ENCODE data around the gene TMEM229B.

Gene TMEM229B

DNA sequence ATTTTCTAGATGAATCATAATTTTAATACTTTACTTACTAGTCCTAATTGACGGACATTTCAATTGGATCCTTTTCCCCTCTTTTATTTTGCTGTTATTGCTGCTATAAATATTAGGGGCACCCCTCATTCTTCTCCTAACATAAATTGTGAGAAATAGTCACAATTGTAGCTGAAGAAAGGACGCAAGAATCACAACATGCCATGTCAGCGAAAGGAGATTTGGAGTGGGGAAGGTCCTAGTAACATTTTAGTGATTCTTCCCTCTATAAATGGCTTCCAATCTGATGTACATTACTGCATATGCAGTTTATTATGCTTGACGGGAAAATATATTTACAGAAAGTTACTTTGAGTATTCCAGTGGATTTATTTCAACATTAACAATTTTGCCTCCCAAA, 36.9 kb upstream of the TMEM229B start:
- no peak for DNase-seq (ENCODE audit: low read depth in 1 of 2, low spot score in 1 of 2)
- in situ Hi-C loops (cut with HindIII; ENCODE audit: low pct_unique_long_range_greater_than_20kb, low sequenced_read_pairs): no loop called here
- TF ChIP-seq JUND (IDR thresholded peaks at IDR 0.05; ENCODE audit: low read depth): no peak

DNA sequence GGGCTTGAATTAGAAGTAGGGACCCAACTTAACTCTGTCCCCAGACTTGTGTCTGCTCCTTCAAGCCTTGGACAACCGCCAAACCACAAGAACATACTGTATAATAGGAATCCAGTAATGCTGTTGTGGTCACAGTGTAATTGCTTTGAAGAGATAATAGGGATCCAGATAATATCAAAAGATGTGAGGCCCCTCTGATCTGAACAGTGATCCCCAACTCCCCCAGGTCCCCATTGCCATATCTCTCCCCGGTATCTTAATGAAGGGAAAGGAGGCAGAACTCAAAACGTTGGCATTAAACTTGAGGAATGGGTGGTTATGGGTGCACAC, 36.1 kb upstream of the TMEM229B start:
- no peak for DNase-seq (ENCODE audit: low read depth in 1 of 2, low spot score in 1 of 2)
- in situ Hi-C loops (cut with HindIII; ENCODE audit: low pct_unique_long_range_greater_than_20kb, low sequenced_read_pairs): no loop called here
- no peak for TF ChIP-seq JUND (IDR thresholded peaks at IDR 0.05; ENCODE audit: low read depth)

DNA sequence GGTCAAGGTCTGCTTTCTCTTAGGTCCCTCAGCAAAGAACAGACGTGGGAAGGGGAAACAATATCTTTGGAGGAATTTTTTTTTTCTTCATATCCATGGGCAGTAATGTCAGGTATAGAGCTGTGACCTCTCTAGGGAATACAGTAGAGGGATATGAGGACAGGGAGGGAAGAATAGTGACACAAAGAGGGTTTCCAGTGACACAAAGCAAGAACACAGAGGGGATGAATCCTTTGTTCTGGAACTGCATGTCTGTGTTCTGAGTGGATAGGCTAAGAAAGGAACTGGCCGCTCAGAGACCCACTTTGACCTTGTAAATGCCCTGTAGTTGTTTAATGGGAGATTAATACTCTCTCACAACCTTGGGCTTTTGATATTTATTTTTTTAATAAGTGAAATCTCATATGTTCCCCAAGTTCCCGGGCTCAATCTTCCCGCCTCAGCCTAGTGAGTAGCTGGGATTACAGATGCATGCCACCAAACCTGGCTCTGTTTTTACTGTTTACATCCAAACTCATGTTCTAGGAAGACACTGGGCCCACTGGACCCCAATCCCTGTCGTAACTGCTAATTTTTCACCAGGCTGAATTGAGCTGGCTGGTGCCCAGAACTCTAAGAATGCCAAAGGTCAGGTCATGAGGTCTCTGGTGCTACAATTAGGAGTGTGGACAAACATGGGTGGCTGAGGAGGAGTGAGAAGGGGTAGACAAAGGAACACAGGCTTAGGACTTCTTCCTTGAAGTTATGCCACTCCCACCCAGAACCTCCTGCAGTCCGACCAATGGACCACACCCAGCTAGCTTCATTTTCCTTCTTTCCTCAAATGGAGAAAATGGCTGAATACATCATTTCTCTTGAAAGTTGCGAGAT, 35.5 kb upstream of the TMEM229B start:
- in situ Hi-C loops (cut with HindIII; ENCODE audit: low pct_unique_long_range_greater_than_20kb, low sequenced_read_pairs): no loop called here
- DNase-seq (ENCODE audit: low read depth in 1 of 2, low spot score in 1 of 2): no peak
- no peak for TF ChIP-seq JUND (IDR thresholded peaks at IDR 0.05; ENCODE audit: low read depth)

DNA sequence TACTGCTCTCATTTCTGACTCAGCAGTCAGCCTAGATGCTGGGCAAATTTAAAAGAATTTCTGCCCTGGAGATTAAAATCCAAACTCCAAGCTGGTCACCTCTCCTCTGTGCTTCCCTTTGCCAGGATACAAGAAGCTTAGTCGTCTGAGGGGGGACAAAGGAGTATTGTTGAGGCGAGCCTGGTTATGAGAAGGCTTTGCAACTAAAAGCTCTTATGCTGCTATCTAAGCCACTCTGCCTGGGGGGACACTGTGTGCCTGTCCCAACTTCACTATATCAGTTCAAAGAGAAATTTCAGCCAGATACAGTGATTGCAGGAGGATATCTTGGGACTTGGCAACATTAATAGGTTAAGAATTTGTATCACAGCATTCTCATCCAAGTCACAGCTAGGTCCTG, 33.7 kb upstream of the TMEM229B start:
- no peak for DNase-seq (ENCODE audit: low read depth in 1 of 2, low spot score in 1 of 2)
- TF ChIP-seq JUND (IDR thresholded peaks at IDR 0.05; ENCODE audit: low read depth): no peak
- in situ Hi-C loops (cut with HindIII; ENCODE audit: low pct_unique_long_range_greater_than_20kb, low sequenced_read_pairs): no loop called here

DNA sequence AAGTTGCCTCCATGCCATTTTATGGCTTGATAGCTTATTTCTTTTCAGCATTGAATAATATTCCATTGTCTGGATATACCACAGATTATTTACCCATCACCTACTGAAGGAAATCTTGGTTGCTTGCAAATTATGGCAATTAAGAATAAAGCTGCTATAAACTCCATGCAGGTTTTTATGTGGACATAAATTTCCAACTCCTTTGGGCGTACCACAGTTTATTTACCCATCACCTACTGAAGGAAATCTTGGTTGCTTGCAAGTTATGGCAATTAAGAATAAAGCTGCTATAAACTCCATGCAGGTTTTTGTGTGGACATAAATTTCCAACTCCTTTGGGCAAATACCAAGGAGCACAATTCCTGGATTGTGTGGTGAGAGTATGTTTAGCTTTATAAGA, 32.0 kb upstream of the TMEM229B start:
- no peak for TF ChIP-seq JUND (IDR thresholded peaks at IDR 0.05; ENCODE audit: low read depth)
- no peak for DNase-seq (ENCODE audit: low read depth in 1 of 2, low spot score in 1 of 2)
- in situ Hi-C loops (cut with HindIII; ENCODE audit: low pct_unique_long_range_greater_than_20kb, low sequenced_read_pairs): no loop called here

DNA sequence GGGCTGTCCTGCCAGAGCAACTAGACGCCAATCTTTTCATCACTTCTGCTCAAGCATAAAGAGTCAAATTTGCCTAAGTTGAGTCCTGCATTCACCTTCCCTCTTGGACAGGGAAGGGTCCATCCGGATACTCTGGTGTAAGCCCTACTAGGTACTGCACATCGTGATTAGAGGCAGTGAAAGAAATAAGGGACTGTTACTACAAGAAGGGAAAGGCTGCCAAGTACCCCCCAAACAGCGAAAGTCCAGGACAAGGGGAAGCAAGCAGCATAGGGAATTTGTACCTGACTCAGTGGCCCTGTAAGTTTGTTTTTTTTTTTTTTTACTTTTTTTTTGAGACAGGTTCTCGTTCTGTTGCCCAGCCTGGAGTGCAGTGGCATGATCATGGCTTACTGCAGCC, 30.9 kb upstream of the TMEM229B start:
- no peak for TF ChIP-seq JUND (IDR thresholded peaks at IDR 0.05; ENCODE audit: low read depth)
- in situ Hi-C loops (cut with HindIII; ENCODE audit: low pct_unique_long_range_greater_than_20kb, low sequenced_read_pairs): no loop called here
- no peak for DNase-seq (ENCODE audit: low read depth in 1 of 2, low spot score in 1 of 2)

DNA sequence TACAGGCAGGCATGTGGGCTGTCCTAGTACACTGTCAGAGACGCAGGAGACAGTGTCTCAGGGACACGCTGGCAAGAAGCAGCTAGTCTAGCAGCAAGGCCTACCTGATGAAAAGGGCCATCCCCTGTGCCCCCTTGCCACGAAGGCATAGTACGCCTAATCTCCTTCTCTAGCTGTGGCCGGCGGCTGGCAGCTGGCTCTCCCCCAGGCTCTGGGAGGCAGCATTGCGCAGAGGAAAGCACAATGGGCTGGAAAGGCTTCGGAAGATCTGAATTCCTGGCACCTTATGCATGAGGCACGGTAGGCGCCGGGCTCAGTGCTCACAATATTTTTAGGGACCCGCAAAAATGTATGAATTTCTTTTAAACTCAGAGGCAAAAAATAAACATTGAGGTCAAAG, 28.6 kb upstream of the TMEM229B start:
- in situ Hi-C loops (cut with HindIII; ENCODE audit: low pct_unique_long_range_greater_than_20kb, low sequenced_read_pairs): no loop called here
- no peak for TF ChIP-seq JUND (IDR thresholded peaks at IDR 0.05; ENCODE audit: low read depth)
- DNase-seq (ENCODE audit: low read depth in 1 of 2, low spot score in 1 of 2): peak in 1 of 2 experiments; percentile 36

DNA sequence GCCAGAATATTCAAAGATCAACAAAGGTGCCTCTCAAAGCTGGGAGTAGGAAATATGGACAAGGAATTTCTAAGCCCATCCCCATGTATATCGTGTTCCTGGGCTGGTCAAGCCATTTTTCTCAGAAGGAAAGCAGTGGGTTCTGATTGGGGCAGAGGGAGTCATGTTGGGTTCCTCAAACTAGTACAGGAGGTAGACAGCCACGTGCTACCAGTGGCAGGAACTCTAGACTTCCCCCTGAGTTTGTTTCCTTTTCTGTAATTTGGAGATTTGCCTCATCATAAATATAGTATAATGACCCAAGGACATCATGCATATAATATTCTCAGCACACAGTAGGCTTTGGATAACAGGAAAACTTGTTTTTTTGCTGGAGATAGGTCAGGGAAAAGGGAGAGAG, 28.2 kb upstream of the TMEM229B start:
- in situ Hi-C loops (cut with HindIII; ENCODE audit: low pct_unique_long_range_greater_than_20kb, low sequenced_read_pairs): no loop called here
- TF ChIP-seq JUND (IDR thresholded peaks at IDR 0.05; ENCODE audit: low read depth): no peak

DNA sequence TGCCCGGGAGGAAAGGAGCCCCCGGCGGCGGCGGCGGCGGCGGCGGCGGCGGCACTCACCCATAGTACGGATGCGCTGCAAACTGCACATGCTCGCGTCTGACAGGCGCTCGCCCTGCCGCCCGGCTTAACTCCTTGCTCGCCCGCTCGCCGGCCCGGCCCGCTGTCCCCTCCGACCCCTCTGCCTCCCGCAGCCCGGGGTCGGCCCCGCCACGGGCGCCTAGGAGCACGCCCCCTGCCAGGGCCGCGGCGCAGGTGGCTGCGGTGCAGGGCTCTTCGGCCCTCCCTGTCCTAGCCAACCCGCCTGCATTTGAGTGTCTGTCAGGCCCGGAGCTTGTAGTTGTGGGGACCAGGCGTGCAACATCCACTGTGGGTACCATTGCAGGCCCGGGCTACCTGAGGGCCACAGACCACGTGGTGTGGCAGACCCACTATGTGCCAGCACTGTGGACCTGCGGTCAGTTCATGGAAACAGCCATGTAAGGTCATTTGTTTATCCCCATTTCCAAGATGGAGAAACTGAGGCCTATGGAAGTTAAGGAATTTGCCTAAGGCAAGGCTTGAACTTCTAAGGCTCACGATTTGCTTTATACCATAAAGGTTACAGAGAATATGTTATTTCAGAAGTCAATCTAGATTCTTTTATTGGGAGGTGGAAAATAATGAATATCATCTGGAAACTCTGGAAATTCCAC, 27.0 kb upstream of the TMEM229B start:
- in situ Hi-C loops (cut with HindIII; ENCODE audit: low pct_unique_long_range_greater_than_20kb, low sequenced_read_pairs): no loop called here
- no peak for TF ChIP-seq JUND (IDR thresholded peaks at IDR 0.05; ENCODE audit: low read depth)
- DNase-seq (ENCODE audit: low read depth in 1 of 2, low spot score in 1 of 2): peak; percentile 54 to 60

More for the DNA sequence above, 28.2 kb upstream of the TMEM229B start:
- DNase-seq (ENCODE audit: low read depth in 1 of 2, low spot score in 1 of 2): no peak

DNA sequence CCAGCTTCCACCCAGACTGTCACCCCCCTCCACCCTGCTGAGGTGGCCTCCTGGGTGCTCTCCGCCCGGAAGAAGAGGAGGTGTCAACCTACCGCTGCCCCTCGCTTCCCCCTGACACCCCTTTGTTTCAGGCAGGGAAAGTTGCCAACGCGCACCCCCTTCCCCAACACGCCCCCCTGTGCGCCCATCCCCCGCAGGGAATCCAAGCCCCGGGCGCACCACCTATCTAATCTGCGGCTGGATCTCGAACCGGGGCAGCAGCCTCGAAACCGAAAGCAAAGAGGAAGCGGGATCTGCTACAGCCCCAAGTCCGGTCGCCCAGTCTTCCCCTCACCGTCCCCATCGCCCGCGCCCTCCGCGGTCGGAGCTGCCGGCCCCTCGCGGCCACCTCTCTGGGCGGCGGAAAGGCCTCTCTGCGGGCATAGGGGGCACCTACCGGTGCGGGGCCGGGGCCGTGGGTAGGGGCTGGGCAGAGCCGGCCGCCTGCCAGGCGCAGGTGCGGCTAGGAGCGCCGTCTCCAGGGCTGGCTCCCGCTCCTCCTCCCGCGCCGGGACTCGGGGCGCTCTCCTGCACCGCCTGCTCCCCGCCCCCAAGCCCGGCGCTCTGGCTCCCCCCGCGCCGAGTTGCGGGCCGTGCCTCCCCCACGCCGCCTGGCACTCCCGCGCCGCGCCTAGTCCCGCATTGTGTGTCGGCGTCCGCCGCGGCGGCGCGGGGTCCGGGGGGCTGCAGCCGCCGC, 26.3 kb upstream of the TMEM229B start:
- DNase-seq (ENCODE audit: low read depth in 1 of 2, low spot score in 1 of 2): peak; percentile 64 to 78
- in situ Hi-C loops (cut with HindIII; ENCODE audit: low pct_unique_long_range_greater_than_20kb, low sequenced_read_pairs): no loop called here
- no peak for TF ChIP-seq JUND (IDR thresholded peaks at IDR 0.05; ENCODE audit: low read depth)

DNA sequence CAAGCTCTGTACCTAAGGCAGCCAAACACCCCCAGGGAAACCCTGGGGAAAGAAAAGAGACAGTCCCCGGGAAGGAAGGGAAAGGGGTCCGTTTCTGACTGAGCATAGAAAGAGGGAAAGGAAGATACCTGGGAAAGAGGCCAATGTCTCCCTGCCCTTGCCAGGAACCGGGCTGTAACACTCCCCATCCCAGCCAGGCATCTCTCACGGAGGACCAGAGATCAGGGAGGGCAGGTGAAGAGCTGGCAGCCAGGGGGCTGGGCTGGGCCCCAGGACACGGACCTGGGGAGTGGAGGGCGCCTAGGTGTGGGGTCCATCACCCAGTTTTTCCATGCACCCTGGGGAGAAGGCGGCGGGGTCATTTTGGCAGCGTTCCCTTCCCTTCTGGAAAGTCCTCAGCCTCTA, 25.7 kb upstream of the TMEM229B start:
- DNase-seq (ENCODE audit: low read depth in 1 of 2, low spot score in 1 of 2): peak in 1 of 2 experiments; percentile 54
- no peak for TF ChIP-seq JUND (IDR thresholded peaks at IDR 0.05; ENCODE audit: low read depth)
- in situ Hi-C loops (cut with HindIII; ENCODE audit: low pct_unique_long_range_greater_than_20kb, low sequenced_read_pairs): no loop called here

DNA sequence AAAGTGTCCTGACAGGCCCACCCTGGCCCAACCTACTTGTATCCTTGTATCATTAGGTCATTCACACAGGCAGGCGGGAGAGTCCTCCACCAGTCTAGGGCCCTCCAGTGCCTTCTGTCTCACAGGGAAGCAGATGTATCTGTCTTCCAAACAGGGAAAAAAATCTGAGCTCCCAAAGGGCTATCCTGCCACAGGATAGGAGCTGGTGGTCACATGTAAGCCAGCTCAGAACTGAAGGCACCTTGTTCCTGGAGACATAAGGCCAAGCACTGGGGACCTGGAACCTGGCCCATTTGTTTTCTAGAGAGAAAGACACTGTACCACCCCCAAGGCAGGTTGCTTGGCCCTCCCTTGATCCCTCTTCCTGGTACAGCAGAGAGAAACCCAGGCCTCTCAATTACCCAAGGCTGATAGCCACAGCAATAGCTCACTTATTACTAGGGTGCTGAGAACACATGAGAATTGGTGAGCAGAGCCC, 25.1 kb upstream of the TMEM229B start:
- in situ Hi-C loops (cut with HindIII; ENCODE audit: low pct_unique_long_range_greater_than_20kb, low sequenced_read_pairs): no loop called here
- no peak for TF ChIP-seq JUND (IDR thresholded peaks at IDR 0.05; ENCODE audit: low read depth)
- peak in 1 of 2 experiments; percentile 57 for DNase-seq (ENCODE audit: low read depth in 1 of 2, low spot score in 1 of 2)
